Measurements from ENCODE around the gene VPS36.
"Not testable (repeated sequence)": the region's sequence is repeated elsewhere in the genome, so short reads cannot be mapped to it uniquely, and the experiment has no call there.

Gene VPS36

GRCh38 chr13:52432456-52432855 lies 18.0 kb downstream of the VPS36 start:
- no peak for DNase-seq

- no peak for DNase-seq
These were observed 22.1 kb downstream of the VPS36 start for GRCh38 chr13:52428295-52428694.

GRCh38 chr13:52421216-52421615 lies 29.2 kb downstream of the VPS36 start:
- no peak for DNase-seq

GRCh38 chr13:52419080-52419479 lies 31.4 kb downstream of the VPS36 start:
- DNase-seq, result no peak

GRCh38 chr13:52414963-52415362 lies 35.5 kb downstream of the VPS36 start:
- DNase-seq, result no peak

GRCh38 chr13:52414051-52414450 lies 36.4 kb downstream of the VPS36 start:
- no peak for DNase-seq

GRCh38 chr13:52412128-52412527 lies 38.3 kb downstream of the VPS36 start:
- DNase-seq, result no peak

GRCh38 chr13:52411629-52412028 lies 38.8 kb downstream of the VPS36 start:
- DNase-seq, result no peak

- not testable (repeated sequence) for DNase-seq
These were observed 42.3 kb downstream of the VPS36 start for GRCh38 chr13:52408071-52408658.

- not testable (repeated sequence) for DNase-seq
These were observed 43.0 kb downstream of the VPS36 start for GRCh38 chr13:52407436-52407835.

GRCh38 chr13:52406629-52407028 lies 43.8 kb downstream of the VPS36 start:
- no peak for DNase-seq

GRCh38 chr13:52405767-52406494 lies 44.5 kb downstream of the VPS36 start, which contains the start of gene THSD1:
Gene THSD1 (minus strand): TSS chr13:52406172. CDS start chr13:52402600, 3,572 bp downstream.
- no peak for DNase-seq

- DNase-seq, result no peak
These were observed 45.1 kb downstream of the VPS36 start for GRCh38 chr13:52405369-52405766.

- no peak for DNase-seq
These were observed 50.7 kb downstream of the VPS36 start for GRCh38 chr13:52399708-52400107.

- DNase-seq, result no peak
These were observed 51.4 kb downstream of the VPS36 start for GRCh38 chr13:52399046-52399445.

- DNase-seq, result no peak
These were observed 54.7 kb downstream of the VPS36 start for GRCh38 chr13:52395704-52396103.

- DNase-seq, result no peak
These were observed 55.8 kb downstream of the VPS36 start for GRCh38 chr13:52394586-52394985.

GRCh38 chr13:52393572-52394357 lies 56.7 kb downstream of the VPS36 start:
- no peak for DNase-seq

GRCh38 chr13:52387721-52388120 lies 62.7 kb downstream of the VPS36 start:
- no peak for DNase-seq

GRCh38 chr13:52385870-52386269 lies 64.6 kb downstream of the VPS36 start:
- DNase-seq, result no peak

GRCh38 chr13:52383366-52383765 lies 67.1 kb downstream of the VPS36 start:
- no peak for DNase-seq

- no peak for DNase-seq
These were observed 72.1 kb downstream of the VPS36 start for GRCh38 chr13:52378312-52378711.

- no peak for DNase-seq
These were observed 72.5 kb downstream of the VPS36 start for GRCh38 chr13:52377898-52378297.
